CD4-positive, alpha-beta memory T cell (primary cell): ENCODE data around the gene PCNX4. TPM values are rescaled to one million over a fixed set of nuclear protein-coding genes. Genes with fewer than 3 reads are reported as not detected.
A peak's percentile ranks its signal among the peaks of the same experiment; 100 is the strongest.

ENCODE experiments used
- CTCF ChIA-PET: fragments of 350-600 bp; sonication (Branson Sonifier 250); formaldehyde crosslinking; loops from one replicate; lab custom pipeline; 2021; ENCODE audit warnings: inconsistent platforms; ENCODE audit not compliant: partially characterized antibody; lab: Charles Lee
- POLR2A ChIA-PET: fragments of 350-600 bp; sonication (Branson Sonifier 250); formaldehyde crosslinking; loops from one replicate; lab custom pipeline; 2021; ENCODE audit not compliant: partially characterized antibody; lab: Charles Lee
- DNase-seq, 5 donors: peaks; one replicate each; pipeline versions ENCODE4 v3.0.0 to v3.0.0-alpha.2; 2020 to 2022; ENCODE audit warnings: mixed read lengths in 1 of 5
- H3K27ac ChIP-seq: one replicate; pipeline ENCODE4 v1.7.0; 2013; ENCODE audit warnings: low read depth, low read length
- H3K27me3 ChIP-seq: 2 replicates; pipeline ENCODE4 v1.7.0; 2013; ENCODE audit warnings: mild to moderate bottlenecking, low read length, moderate library complexity; ENCODE audit not compliant: insufficient read depth
- H3K36me3 ChIP-seq: 2 replicates; pipeline ENCODE4 v1.7.0; 2013; ENCODE audit warnings: mild to moderate bottlenecking, low read length, moderate library complexity; ENCODE audit not compliant: insufficient read depth
- H3K4me1 ChIP-seq: 2 replicates; pipeline ENCODE4 v1.7.0; 2013; ENCODE audit warnings: mild to moderate bottlenecking, low read length, moderate library complexity; ENCODE audit not compliant: insufficient read depth
- H3K4me3 ChIP-seq, 2 donors: one replicate each; pipeline ENCODE4 v1.7.0; 2013; ENCODE audit warnings: low read length in 2 of 2, mild to moderate bottlenecking in 1 of 2
- H3K9me3 ChIP-seq, 2 donors: one replicate each; pipeline ENCODE4 v1.7.0; 2013; ENCODE audit warnings: low read length in 2 of 2, control low read depth in 1 of 2; ENCODE audit not compliant: control insufficient read depth in 1 of 2
- H3K27ac Mint-ChIP-seq, 7 donors: one replicate each; pipeline ENCODE4 v1.8.0; 2020 to 2021; ENCODE audit warnings: mixed read lengths in 7 of 7, mild to moderate bottlenecking in 6 of 7, inconsistent platforms in 3 of 7, moderate library complexity in 3 of 7
- H3K27me3 Mint-ChIP-seq, 2 donors: one replicate each; pipeline ENCODE4 v1.8.0; 2020 to 2021; ENCODE audit warnings: mixed read lengths in 2 of 2
- H3K36me3 Mint-ChIP-seq, 2 donors: one replicate each; pipeline ENCODE4 v1.8.0; 2020 to 2021; ENCODE audit warnings: mixed read lengths in 2 of 2, inconsistent platforms in 1 of 2, mild to moderate bottlenecking in 1 of 2
- H3K4me1 Mint-ChIP-seq, 4 donors: one replicate each; pipeline ENCODE4 v1.8.0; 2020 to 2021; ENCODE audit warnings: mixed read lengths in 4 of 4, mild to moderate bottlenecking in 1 of 4
- H3K4me3 Mint-ChIP-seq, 8 donors: one replicate each; pipeline ENCODE4 v1.8.0; 2020 to 2021; ENCODE audit warnings: mixed read lengths in 8 of 8, mild to moderate bottlenecking in 7 of 8, moderate library complexity in 6 of 8, inconsistent platforms in 3 of 8
- H3K9me3 Mint-ChIP-seq, 8 donors: one replicate each; pipeline ENCODE4 v1.8.0; 2020 to 2021; ENCODE audit warnings: mixed read lengths in 8 of 8, mild to moderate bottlenecking in 5 of 8, inconsistent platforms in 3 of 8, moderate library complexity in 1 of 8
- intact Hi-C: fragments of 100-400 bp; cut with micrococcal nuclease; formaldehyde crosslinking; loops from one replicate; pipeline ENCODE4 v1.15.1; 2023
- polyA plus RNA-seq, 2 donors: library from polyadenylated mRNA; unstranded; fragments of 300-500 nt; fragmentation: Illumina TruSeq; gene quantifications; one replicate each; pipeline ENCODE4 v1.2.3, GENCODE V29; 2021
- total RNA-seq, 2 experiments: library from RNA; stranded (reverse); gene quantifications; one replicate each; pipeline ENCODE4 v1.2.3, GENCODE V29; 2021

PCNX4 gene
- total and polyA plus RNA-seq, 4 experiments from 2014 or later = 13.5 to 53.0 (median 30.3) TPM

DNA sequence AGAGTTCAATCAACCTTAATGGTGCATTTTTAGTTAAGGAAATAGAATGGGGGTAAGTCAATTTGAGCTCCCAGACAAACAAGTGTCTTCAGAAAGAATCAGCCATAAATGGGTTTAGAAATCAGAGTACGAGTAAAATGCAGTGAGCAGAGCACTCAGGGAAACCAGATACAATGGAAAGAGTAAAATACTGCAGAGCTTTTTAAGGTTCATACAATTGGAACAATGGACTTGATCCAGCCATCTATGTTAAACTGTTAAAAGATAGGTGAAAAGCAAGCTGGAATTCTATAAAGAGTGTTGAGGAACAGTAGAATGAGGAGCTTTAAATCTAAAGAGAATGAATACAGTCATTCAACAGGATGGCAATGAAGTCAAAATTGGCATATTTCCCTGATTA, 23.8 kb upstream of the PCNX4 start:
- no peaks in the 10 kb centered on the region for H3K27me3 Mint-ChIP-seq
- Histone ChIP-seq H3K4me3 (no peak overlapping the region), H3K36me3 (no peaks in the 10 kb centered on the region), H3K27me3 (no peaks in the 10 kb centered on the region), H3K9me3 (no peaks in the 10 kb centered on the region), H3K4me1 (no peaks in the 10 kb centered on the region), H3K27ac (no peak overlapping the region)
- H3K9me3 Mint-ChIP-seq = no peaks in the 10 kb centered on the region
- H3K36me3 Mint-ChIP-seq = no peaks in the 10 kb centered on the region
- no peaks in the 10 kb centered on the region for H3K4me1 Mint-ChIP-seq
- POLR2A ChIA-PET = no interaction called here
- H3K27ac Mint-ChIP-seq = no peak overlapping the region
- H3K4me3 Mint-ChIP-seq = no peak overlapping the region
- intact Hi-C loops = no loop called here
- CTCF ChIA-PET = interaction anchor here (1.3 to 1.9 kb wide), 3 partner anchors 102 to 116 kb away, joined by 3 to 14 read pairs (median 5); no protein-coding TSS in a partner anchor
- no peak for DNase-seq

DNA sequence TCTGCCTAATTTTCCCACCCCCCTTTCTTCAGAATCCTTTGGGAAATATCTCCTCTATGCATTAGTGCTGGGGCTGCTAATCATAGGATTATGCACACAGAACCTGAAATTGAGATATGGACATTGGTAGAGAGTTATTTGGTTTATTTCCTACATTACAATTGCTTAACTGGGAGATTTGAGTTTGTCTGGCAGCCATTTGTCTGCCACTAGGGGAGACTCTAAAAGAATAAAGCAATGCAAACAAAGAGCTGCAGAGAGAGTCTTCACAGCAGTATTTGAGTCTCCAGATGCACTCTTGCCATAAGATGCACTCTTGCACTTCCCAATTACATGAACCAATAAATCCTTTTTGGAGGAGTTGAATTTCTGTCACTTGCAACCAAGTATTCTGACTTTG, 12.0 kb upstream of the PCNX4 start:
- Mint-ChIP-seq H3K27ac (no peak overlapping the region), H3K9me3 (peaks cover 0 to 20% (median 9%) of the 10 kb centered on the region in 8 donors), H3K4me3 (no peak overlapping the region), H3K4me1 (no peaks in the 10 kb centered on the region), H3K27me3 (peaks cover 2 to 28% of the 10 kb centered on the region in 2 donors), H3K36me3 (no peaks in the 10 kb centered on the region)
- ChIA-PET POLR2A (no interaction called here), CTCF (no interaction called here)
- Histone ChIP-seq H3K4me3 (no peak overlapping the region), H3K9me3 (no peaks in the 10 kb centered on the region), H3K27me3 (no peaks in the 10 kb centered on the region), H3K36me3 (no peaks in the 10 kb centered on the region), H3K27ac (no peak overlapping the region), H3K4me1 (no peaks in the 10 kb centered on the region)
- intact Hi-C loops = no loop called here
- DNase-seq = no peak

DNA sequence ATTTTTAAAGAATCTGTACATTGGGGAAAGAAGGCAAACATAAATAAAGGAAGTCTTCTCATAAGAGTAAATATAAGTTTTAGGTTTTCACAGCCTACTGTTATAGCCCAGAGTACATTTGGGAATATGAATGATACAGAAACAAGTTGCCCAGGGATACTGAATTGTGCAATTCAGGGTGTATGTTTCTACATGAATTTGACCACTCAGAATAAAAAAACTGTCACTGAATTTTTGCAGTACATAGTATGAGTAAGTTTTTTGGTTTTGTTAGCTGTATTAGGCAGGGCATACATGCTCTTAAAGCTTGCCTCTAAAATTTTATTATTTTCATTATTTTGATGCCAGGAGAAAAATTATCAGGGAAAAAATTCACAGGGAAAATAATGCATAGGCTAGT, 6.6 kb upstream of the PCNX4 start:
- H3K4me3 Mint-ChIP-seq = no peak overlapping the region
- Histone ChIP-seq H3K27ac (no peak overlapping the region), H3K9me3 (no peaks in the 10 kb centered on the region), H3K4me1 (no peaks in the 10 kb centered on the region), H3K36me3 (no peaks in the 10 kb centered on the region), H3K4me3 (no peak overlapping the region), H3K27me3 (no peaks in the 10 kb centered on the region)
- no peaks in the 10 kb centered on the region for H3K4me1 Mint-ChIP-seq
- H3K9me3 Mint-ChIP-seq = no peaks in the 10 kb centered on the region
- ChIA-PET POLR2A (interaction anchor here (1.8 kb wide), 1 partner anchor 80 kb away, joined by 7 read pairs; the partner anchor contains the start of gene DHRS7), CTCF (interaction anchor here (0.9 to 1.1 kb wide), 2 partner anchors 99 kb away, joined by 3 read pairs; no protein-coding TSS in a partner anchor)
- no peak for DNase-seq
- H3K27me3 Mint-ChIP-seq = peaks cover 0 to 8% of the 10 kb centered on the region in 2 donors
- H3K36me3 Mint-ChIP-seq = no peaks in the 10 kb centered on the region
- intact Hi-C loops = no loop called here
- no peak overlapping the region for H3K27ac Mint-ChIP-seq

GRCh38 chr14:60085693-60086092, 6.0 kb upstream of the PCNX4 start:
- peaks cover 0 to 8% of the 10 kb centered on the region in 2 donors for H3K27me3 Mint-ChIP-seq
- Histone ChIP-seq H3K27ac (no peak overlapping the region), H3K27me3 (no peaks in the 10 kb centered on the region), H3K9me3 (no peaks in the 10 kb centered on the region), H3K4me1 (peaks cover 2% of the 10 kb centered on the region), H3K36me3 (no peaks in the 10 kb centered on the region), H3K4me3 (no peak overlapping the region)
- no peaks in the 10 kb centered on the region for H3K9me3 Mint-ChIP-seq
- no peak overlapping the region for H3K27ac Mint-ChIP-seq
- no peaks in the 10 kb centered on the region for H3K36me3 Mint-ChIP-seq
- no peak for DNase-seq
- H3K4me1 Mint-ChIP-seq = peaks cover 0 to 3% (median 1%) of the 10 kb centered on the region in 4 donors
- ChIA-PET POLR2A (interaction anchor here (1.8 kb wide), 1 partner anchor 79 kb away, joined by 7 read pairs; the partner anchor contains the start of gene DHRS7), CTCF (interaction anchor here (0.9 kb wide), 1 partner anchor 98 kb away, joined by 3 read pairs; no protein-coding TSS in a partner anchor)
- intact Hi-C loops = no loop called here
- no peak overlapping the region for H3K4me3 Mint-ChIP-seq

DNA sequence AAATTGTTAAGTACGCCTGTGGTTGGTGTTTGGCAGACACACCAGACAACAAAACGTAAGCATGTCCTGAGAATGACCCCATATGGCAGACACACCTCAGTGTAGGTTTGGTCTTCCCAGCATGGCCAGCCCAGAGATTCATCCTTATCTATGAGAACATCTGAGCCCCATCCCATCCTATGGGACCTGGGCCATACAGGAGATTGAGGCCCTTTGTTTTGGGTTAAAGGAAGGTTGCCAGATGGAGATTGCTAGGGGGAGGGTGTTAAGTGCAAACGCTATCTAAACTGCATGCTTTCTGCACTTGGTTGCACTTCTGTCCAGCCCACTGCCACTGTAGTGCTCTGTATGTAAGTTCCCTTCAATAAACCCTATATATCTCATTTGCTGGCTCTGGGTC, 4.1 kb upstream of the PCNX4 start:
- intact Hi-C loops = no loop called here
- POLR2A ChIA-PET = no interaction called here

GRCh38 chr14:60089221-60089620, 2.5 kb upstream of the PCNX4 start:
- H3K36me3 Mint-ChIP-seq = peaks cover 0 to 20% of the 10 kb centered on the region in 2 donors
- peaks cover 0 to 4% of the 10 kb centered on the region in 2 donors for H3K27me3 Mint-ChIP-seq
- peak overlapping the region in 1 of 7 donors; percentile 16 for H3K27ac Mint-ChIP-seq
- H3K27me3 ChIP-seq = no peaks in the 10 kb centered on the region
- H3K9me3 Mint-ChIP-seq = no peaks in the 10 kb centered on the region
- peaks cover 18 to 36% (median 25%) of the 10 kb centered on the region in 4 donors for H3K4me1 Mint-ChIP-seq
- no peak for DNase-seq
- ChIA-PET POLR2A (interaction anchor here (1.2 to 6.0 kb wide), 4 partner anchors 62 to 159 kb away, joined by 4 to 78 read pairs (median 10); partner anchors contain the start of gene DHRS7), CTCF (interaction anchor here (1.0 to 2.6 kb wide), 4 partner anchors 76 to 159 kb away, joined by 3 to 13 read pairs (median 5); partner anchors contain the start of gene DHRS7)
- H3K4me3 Mint-ChIP-seq = no peak overlapping the region
- no peak overlapping the region for H3K4me3 ChIP-seq
- peaks cover 23% of the 10 kb centered on the region for H3K4me1 ChIP-seq
- H3K36me3 ChIP-seq = no peaks in the 10 kb centered on the region
- intact Hi-C loops = no loop called here
- H3K27ac ChIP-seq = no peak overlapping the region
- no peaks in the 10 kb centered on the region for H3K9me3 ChIP-seq

More for the DNA sequence above, 4.1 kb upstream of the PCNX4 start:
- Histone ChIP-seq H3K4me3 (no peak overlapping the region), H3K36me3 (no peaks in the 10 kb centered on the region), H3K4me1 (peaks cover 7% of the 10 kb centered on the region), H3K27me3 (no peaks in the 10 kb centered on the region), H3K9me3 (no peaks in the 10 kb centered on the region), H3K27ac (no peak overlapping the region)
- Mint-ChIP-seq H3K4me1 (peaks cover 4 to 20% (median 10%) of the 10 kb centered on the region in 4 donors), H3K9me3 (no peaks in the 10 kb centered on the region), H3K4me3 (no peak overlapping the region), H3K27ac (no peak overlapping the region), H3K27me3 (peaks cover 0 to 4% of the 10 kb centered on the region in 2 donors), H3K36me3 (peaks cover 0 to 12% of the 10 kb centered on the region in 2 donors)
- CTCF ChIA-PET = interaction anchor here (1.5 kb wide), 1 partner anchor 123 kb away, joined by 4 read pairs; no protein-coding TSS in a partner anchor
- no peak for DNase-seq

GRCh38 chr14:60090864-60091519, 731 bp upstream of the PCNX4 start:
- H3K27me3 ChIP-seq = no peaks in the 10 kb centered on the region
- ChIA-PET CTCF (interaction anchor here (1.6 to 2.6 kb wide), 3 partner anchors 27 to 92 kb away, joined by 5 to 13 read pairs (median 11); partner anchors contain the start of gene DHRS7), POLR2A (interaction anchor here (0.6 to 6.0 kb wide), 8 partner anchors 61 to 1659 kb away, joined by 3 to 78 read pairs (median 4); partner anchors contain the start of genes DHRS7, JKAMP, L3HYPDH and PPM1A)
- peaks cover 27 to 53% (median 38%) of the 10 kb centered on the region in 4 donors for H3K4me1 Mint-ChIP-seq
- peak overlapping the region; percentile 90 to 98 (median 92) for H3K4me3 Mint-ChIP-seq
- H3K27ac Mint-ChIP-seq = peak overlapping the region; percentile 95 to 100 (median 97)
- H3K27ac ChIP-seq = peak overlapping the region; percentile 99
- peaks cover 0 to 22% of the 10 kb centered on the region in 2 donors for H3K36me3 Mint-ChIP-seq
- peak; percentile 11 to 41 (median 26) for DNase-seq
- intact Hi-C loops = loop anchor here (1.0 to 2.0 kb wide), 8 partner anchors 26 to 890 kb away; partner anchors contain the start of genes CCDC175, DHRS7, JKAMP and L3HYPDH
- H3K4me1 ChIP-seq = peaks cover 34% of the 10 kb centered on the region
- H3K4me3 ChIP-seq = peak overlapping the region; percentile 71 to 97
- H3K27me3 Mint-ChIP-seq = no peaks in the 10 kb centered on the region
- no peaks in the 10 kb centered on the region for H3K36me3 ChIP-seq
- H3K9me3 Mint-ChIP-seq = no peaks in the 10 kb centered on the region
- H3K9me3 ChIP-seq = no peaks in the 10 kb centered on the region
